Neutrophil (primary cell): ENCODE measurements around the gene ELF3.

ENCODE experiments used
- H3K27ac ChIP-seq: fragments of 200-600 bp; sonication (generic); 2 replicates; pipeline ENCODE4 v1.5.1; 2016; ENCODE audit warnings: mild to moderate bottlenecking, moderate library complexity
- H3K27me3 ChIP-seq: fragments of 200-600 bp; sonication (generic); 2 replicates; pipeline ENCODE4 v1.6.0; 2016; ENCODE audit warnings: mild to moderate bottlenecking
- H3K36me3 ChIP-seq: fragments of 200-600 bp; sonication (generic); 2 replicates; pipeline ENCODE4 v1.5.1; 2017
- H3K4me1 ChIP-seq, 2 experiments: fragments of 200-600 bp in 1 of 2; sonication (generic) in 1 of 2; 1 replicate in 1 of 2; 2 replicates in 1 of 2; pipeline versions ENCODE4 v1.5.1 to v1.6.1; 2013 to 2016; ENCODE audit warnings: low read depth in 1 of 2, low read length in 1 of 2, mild to moderate bottlenecking in 1 of 2, moderate library complexity in 1 of 2; ENCODE audit not compliant: control insufficient read depth in 1 of 2, insufficient read depth in 1 of 2
- H3K4me3 ChIP-seq, 2 experiments: fragments of 200-600 bp in 1 of 2; sonication (generic) in 1 of 2; 1 replicate in 1 of 2; 2 replicates in 1 of 2; pipeline ENCODE4 v1.5.1; 2013 to 2016; ENCODE audit warnings: low read depth in 1 of 2, low read length in 1 of 2, mild to moderate bottlenecking in 1 of 2, moderate library complexity in 1 of 2
- H3K9me3 ChIP-seq: fragments of 200-600 bp; sonication (generic); 2 replicates; pipeline ENCODE4 v1.5.1; 2016
- CTCF ChIP-seq: fragments of 200-600 bp; sonication (generic); IDR thresholded peaks from 2 replicates; pipeline ENCODE4 v1.5.1; 2016; ENCODE audit warnings: antibody characterized with exemption

Gene ELF3

GRCh38 chr1:201970334-201971159 is 39.8 kb upstream of the ELF3 start:
- no peak for TF ChIP-seq CTCF

GRCh38 chr1:201982082-201982622 is 28.2 kb upstream of the ELF3 start:
- no peak for TF ChIP-seq CTCF
- no peaks in the 10 kb centered on the region for H3K36me3 ChIP-seq
- peak overlapping the region; percentile 87 to 92 for H3K4me3 ChIP-seq
- H3K27ac ChIP-seq, result peak overlapping the region; percentile 91
- no peaks in the 10 kb centered on the region for H3K9me3 ChIP-seq
- H3K27me3 ChIP-seq, result no peaks in the 10 kb centered on the region
- peaks cover 14% of the 10 kb centered on the region in 2 experiments for H3K4me1 ChIP-seq

More at GRCh38 chr1:201970334-201971159, 39.8 kb upstream of the ELF3 start:
- no peak overlapping the region for H3K27ac ChIP-seq
- no peaks in the 10 kb centered on the region for H3K27me3 ChIP-seq
- H3K4me3 ChIP-seq, result no peak overlapping the region
- H3K4me1 ChIP-seq, result no peaks in the 10 kb centered on the region
- peaks cover 51% of the 10 kb centered on the region for H3K36me3 ChIP-seq
- H3K9me3 ChIP-seq, result no peaks in the 10 kb centered on the region

GRCh38 chr1:201982623-201983379 is 27.6 kb upstream of the ELF3 start, which contains the start of gene RNPEP:
TSS of gene RNPEP (plus strand) at chr1:201982648. CDS start at chr1:201982667, 19 bp downstream.
- Histone ChIP-seq H3K36me3 (no peaks in the 10 kb centered on the region), H3K27ac (peak within 1 kb of the TSS; percentile 91)
- no peak for TF ChIP-seq CTCF

GRCh38 chr1:201983380-201983805 is 27.0 kb upstream of the ELF3 start:
- Histone ChIP-seq H3K4me1 (peaks cover 14% of the 10 kb centered on the region in 2 experiments), H3K27me3 (no peaks in the 10 kb centered on the region), H3K36me3 (no peaks in the 10 kb centered on the region), H3K27ac (peak overlapping the region; percentile 91), H3K4me3 (peak overlapping the region; percentile 87 to 92), H3K9me3 (no peaks in the 10 kb centered on the region)
- no peak for TF ChIP-seq CTCF

More at GRCh38 chr1:201982623-201983379, 27.6 kb upstream of the ELF3 start, which contains the start of gene RNPEP:
- no peaks in the 10 kb centered on the region for H3K9me3 ChIP-seq
- H3K4me3 ChIP-seq, result peak within 1 kb of the TSS; percentile 87 to 92
- peaks cover 14% of the 10 kb centered on the region in 2 experiments for H3K4me1 ChIP-seq
- H3K27me3 ChIP-seq, result no peaks in the 10 kb centered on the region

GRCh38 chr1:201984446-201984845 is 25.9 kb upstream of the ELF3 start:
- Histone ChIP-seq H3K27ac (no peak overlapping the region), H3K27me3 (no peaks in the 10 kb centered on the region), H3K4me3 (no peak overlapping the region), H3K36me3 (peaks cover 10% of the 10 kb centered on the region), H3K4me1 (peaks cover 14% of the 10 kb centered on the region in 2 experiments), H3K9me3 (no peaks in the 10 kb centered on the region)
- TF ChIP-seq CTCF, result no peak
